Hepatocyte (in vitro differentiated cells): ENCODE results near the gene RIC8A. TPM values are rescaled to one million over a fixed set of nuclear protein-coding genes. Genes with fewer than 3 reads are reported as not detected.

ENCODE experiments used
- DNase-seq: peaks from one replicate; pipeline ENCODE4 v3.0.0-alpha.2; 2016; ENCODE audit warnings: low spot score
- H2AFZ ChIP-seq: fragments of 200-600 bp; sonication (generic); 2 replicates; pipeline ENCODE4 v1.6.0; 2016; ENCODE audit warnings: antibody characterized with exemption, mild to moderate bottlenecking
- H3K27ac ChIP-seq: fragments of 200-600 bp; sonication (generic); 2 replicates; pipeline ENCODE4 v1.5.1; 2016; ENCODE audit warnings: mild to moderate bottlenecking
- H3K27me3 ChIP-seq: fragments of 200-600 bp; sonication (generic); 2 replicates; pipeline ENCODE4 v1.6.1; 2016
- H3K36me3 ChIP-seq: fragments of 200-600 bp; sonication (generic); replicated peaks from 2 replicates; pipeline ENCODE4 v1.5.1; 2016; ENCODE audit warnings: low read depth; ENCODE audit not compliant: insufficient read depth
- H3K4me1 ChIP-seq: fragments of 200-600 bp; sonication (generic); 2 replicates; pipeline ENCODE4 v1.5.1; 2016; ENCODE audit warnings: mild to moderate bottlenecking, moderate library complexity; ENCODE audit not compliant: insufficient read depth
- H3K4me2 ChIP-seq: fragments of 200-600 bp; sonication (generic); 2 replicates; pipeline ENCODE4 v1.6.0; 2016
- H3K4me3 ChIP-seq: fragments of 200-600 bp; sonication (generic); 2 replicates; pipeline ENCODE4 v1.5.1; 2016; ENCODE audit warnings: mild to moderate bottlenecking
- H3K79me2 ChIP-seq: fragments of 200-600 bp; sonication (generic); 2 replicates; pipeline ENCODE4 v1.6.0; 2017; ENCODE audit warnings: mild to moderate bottlenecking
- H3K9me2 ChIP-seq: fragments of 200-600 bp; sonication (generic); replicated peaks from 2 replicates; pipeline ENCODE4 v1.6.0; 2017; ENCODE audit warnings: mild to moderate bottlenecking; ENCODE audit not compliant: insufficient read depth
- H3K9me3 ChIP-seq: fragments of 200-600 bp; sonication (generic); 2 replicates; pipeline ENCODE4 v1.5.1; 2016; ENCODE audit warnings: low read depth, mild to moderate bottlenecking
- H4K20me1 ChIP-seq: fragments of 200-600 bp; sonication (generic); 2 replicates; pipeline ENCODE4 v1.6.0; 2016; ENCODE audit warnings: mild to moderate bottlenecking; ENCODE audit not compliant: insufficient read depth, poor library complexity, severe bottlenecking
- CTCF ChIP-seq: fragments of 200-600 bp; sonication (generic); IDR thresholded peaks from 2 replicates; pipeline ENCODE4 v1.5.1; 2016; ENCODE audit warnings: antibody characterized with exemption, mild to moderate bottlenecking; ENCODE audit not compliant: poor library complexity
- EZH2 ChIP-seq: fragments of 200-600 bp; sonication (generic); IDR thresholded peaks from 2 replicates; pipeline ENCODE4 v1.6.1; 2016; ENCODE audit warnings: antibody characterized with exemption, mild to moderate bottlenecking, borderline replicate concordance
- EZH2phosphoT487 ChIP-seq: fragments of 200-600 bp; sonication (generic); IDR thresholded peaks from one replicate; pipeline ENCODE4 v1.6.1; 2018; ENCODE audit warnings: antibody characterized with exemption, mild to moderate bottlenecking, low read depth, moderate library complexity; ENCODE audit not compliant: unreplicated experiment, severe bottlenecking
- WGBS: methylation state at CpG from one replicate; pipeline ENCODE4 v1.1.6; 2016; ENCODE audit warnings: low lambda C conversion rate; ENCODE audit errors: missing lambda C conversion rate; 5-methylcytosine and 5-hydroxymethylcytosine counted together
- polyA plus RNA-seq: library from polyadenylated mRNA; unstranded; fragments of >200 nt; fragmentation: Nextera tagmentation; extraction: Ambion mirVana; gene quantifications from 2 replicates; pipeline ENCODE4 v1.2.1, GENCODE V29; 2016
- total RNA-seq: library from RNA; depleted of rRNA; stranded (reverse); fragments of >200 nt; gene quantifications from 2 replicates; pipeline ENCODE4 v1.2.3, GENCODE V29; 2014

RIC8A gene
- total and polyA plus RNA-seq, 2 experiments from 2014 or later: 75.6 to 82.1 TPM

- H3K36me3 ChIP-seq: no peaks in the 10 kb centered on the region
- no peak overlapping the region for H3K4me2 ChIP-seq
- WGBS: 95% methylated on average over 13 of the region's 16 CpGs
- H3K79me2 ChIP-seq: peaks cover 15% of the 10 kb centered on the region
- H2AFZ ChIP-seq: no peak overlapping the region
- no peaks in the 10 kb centered on the region for H4K20me1 ChIP-seq
- H3K27me3 ChIP-seq: no peaks in the 10 kb centered on the region
- H3K4me1 ChIP-seq: no peaks in the 10 kb centered on the region
- no peaks in the 10 kb centered on the region for H3K9me2 ChIP-seq
- H3K4me3 ChIP-seq: no peak overlapping the region
- DNase-seq: no peak
- TF ChIP-seq EZH2phosphoT487: no peak
- no peak for TF ChIP-seq CTCF
- no peak for TF ChIP-seq EZH2
- H3K9me3 ChIP-seq: no peaks in the 10 kb centered on the region
- H3K27ac ChIP-seq: no peak overlapping the region
Observed at GRCh38 chr11:223026-223789, 15.7 kb downstream of the RIC8A start.

GRCh38 chr11:223884-224283, 16.4 kb downstream of the RIC8A start:
- no peaks in the 10 kb centered on the region for H3K4me1 ChIP-seq
- no peak overlapping the region for H2AFZ ChIP-seq
- 100% methylated on average over 7 of the region's 9 CpGs for WGBS
- no peak overlapping the region for H3K4me3 ChIP-seq
- no peaks in the 10 kb centered on the region for H3K27me3 ChIP-seq
- no peak overlapping the region for H3K4me2 ChIP-seq
- no peaks in the 10 kb centered on the region for H3K9me2 ChIP-seq
- TF ChIP-seq EZH2 (no peak), EZH2phosphoT487 (no peak), CTCF (no peak)
- no peaks in the 10 kb centered on the region for H3K36me3 ChIP-seq
- no peaks in the 10 kb centered on the region for H4K20me1 ChIP-seq
- no peak for DNase-seq
- H3K79me2 ChIP-seq: peaks cover 22% of the 10 kb centered on the region
- no peaks in the 10 kb centered on the region for H3K9me3 ChIP-seq
- no peak overlapping the region for H3K27ac ChIP-seq

- TF ChIP-seq EZH2: no peak
- 96% methylated on average over 7 of the region's 7 CpGs for WGBS
- H3K27ac ChIP-seq: no peak overlapping the region
Observed at GRCh38 chr11:224424-224823, 16.9 kb downstream of the RIC8A start.

GRCh38 chr11:225734-226453, 18.4 kb downstream of the RIC8A start:
- Histone ChIP-seq H2AFZ (no peak overlapping the region), H3K9me3 (no peaks in the 10 kb centered on the region), H3K36me3 (no peaks in the 10 kb centered on the region), H3K27ac (no peak overlapping the region), H3K9me2 (no peaks in the 10 kb centered on the region), H3K4me3 (no peak overlapping the region), H4K20me1 (no peaks in the 10 kb centered on the region), H3K79me2 (peaks cover 22% of the 10 kb centered on the region), H3K4me1 (no peaks in the 10 kb centered on the region), H3K4me2 (no peak overlapping the region), H3K27me3 (no peaks in the 10 kb centered on the region)
- TF ChIP-seq EZH2phosphoT487: no peak
- no peak for DNase-seq
- WGBS: 85% methylated on average over 10 of the region's 10 CpGs

More at GRCh38 chr11:224424-224823, 16.9 kb downstream of the RIC8A start:
- no peaks in the 10 kb centered on the region for H4K20me1 ChIP-seq
- no peak overlapping the region for H2AFZ ChIP-seq
- H3K9me2 ChIP-seq: no peaks in the 10 kb centered on the region
- peaks cover 22% of the 10 kb centered on the region for H3K79me2 ChIP-seq
- no peaks in the 10 kb centered on the region for H3K9me3 ChIP-seq
- no peaks in the 10 kb centered on the region for H3K27me3 ChIP-seq
- H3K4me3 ChIP-seq: no peak overlapping the region
- no peaks in the 10 kb centered on the region for H3K36me3 ChIP-seq
- H3K4me1 ChIP-seq: no peaks in the 10 kb centered on the region
- H3K4me2 ChIP-seq: no peak overlapping the region
- no peak for DNase-seq
